NOMO-1 treated with DMSO at 0.1 percent for 48 hours (cell line): Measurements from ENCODE around the gene NPY5R.

Experiments used
- DNase-seq: peaks from one replicate; lab custom pipeline; 2025; ENCODE audit not compliant: unreplicated experiment; lab: John Stamatoyannopoulos, UW

NPY5R gene

GRCh38 chr4:163384926-163385325 lies 41.2 kb downstream of the NPY5R start:
- DNase-seq: no peak

GRCh38 chr4:163385466-163385865 lies 41.8 kb downstream of the NPY5R start:
- DNase-seq: no peak

DNA sequence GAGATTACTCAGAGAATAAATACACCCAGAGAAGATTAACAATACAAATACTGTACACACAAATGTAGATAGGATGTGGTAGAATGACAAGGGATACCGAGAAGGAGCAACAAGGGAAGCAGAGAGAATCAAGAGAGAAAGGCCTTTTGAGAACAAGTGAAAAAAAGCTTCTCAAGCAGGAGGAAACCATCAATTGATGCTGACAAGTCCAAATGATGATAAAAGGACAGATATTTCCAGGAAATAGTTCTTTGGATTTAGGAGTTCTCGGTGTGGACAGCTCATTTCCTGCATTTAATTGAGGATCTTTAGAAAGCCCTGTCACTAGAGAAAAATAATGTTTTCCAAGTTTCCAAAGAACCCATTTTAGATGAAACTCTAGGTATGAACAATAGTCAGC lies 48.1 kb downstream of the NPY5R start:
- no peak for DNase-seq

GRCh38 chr4:163392328-163392727 lies 48.6 kb downstream of the NPY5R start:
- DNase-seq: no peak

GRCh38 chr4:163393471-163393870 lies 49.8 kb downstream of the NPY5R start:
- DNase-seq: no peak

- DNase-seq: no peak
These were observed 51.4 kb downstream of the NPY5R start for GRCh38 chr4:163395055-163395454.

GRCh38 chr4:163395758-163396157 lies 52.1 kb downstream of the NPY5R start:
- DNase-seq: peak; percentile 2

DNA sequence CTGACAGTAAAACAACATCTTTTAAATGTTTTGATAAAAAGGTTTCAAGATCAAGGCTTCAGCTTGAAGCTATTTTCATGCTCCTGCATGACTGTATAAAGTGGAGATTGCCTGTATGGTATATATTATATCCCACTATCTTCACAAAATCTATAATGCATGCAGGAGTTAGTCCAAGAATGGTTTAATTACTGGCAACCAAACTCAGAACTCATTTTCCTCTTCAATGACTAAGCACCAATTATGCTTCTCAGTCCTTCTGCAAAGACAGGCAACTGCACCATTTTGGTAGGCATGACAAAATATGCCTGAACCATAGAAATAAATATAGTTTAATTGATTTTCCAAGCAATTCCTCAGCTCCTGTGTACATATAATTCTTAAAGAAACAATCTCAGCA lies 54.5 kb downstream of the NPY5R start:
- DNase-seq: no peak

- DNase-seq: no peak
These were observed 57.2 kb downstream of the NPY5R start for GRCh38 chr4:163400911-163401310.
